Erythroblast (primary cell): Measurements from ENCODE around the gene ABCC3.

Source experiments
- GATA1 ChIP-seq: IDR thresholded peaks from 2 replicates; pipeline ENCODE4 v1.6.1; 2011; ENCODE audit warnings: low read depth, mild to moderate bottlenecking, control low read depth, low read length, moderate library complexity
- POLR2A ChIP-seq: IDR thresholded peaks from 2 replicates; pipeline ENCODE4 v1.6.1; 2011; ENCODE audit warnings: mild to moderate bottlenecking, low read length

- TF ChIP-seq POLR2A (no peak), GATA1 (no peak)
Observed at GRCh38 chr17:50634915-50635731, 442 bp downstream of the ABCC3 start.
